ENCODE results near the gene STXBP5L.
"Not testable (repeated sequence)": the region's sequence is repeated elsewhere in the genome, so short reads cannot be mapped to it uniquely, and the experiment has no call there.

Gene STXBP5L

GRCh38 chr3:121232309-121233225 is 324.6 kb downstream of the STXBP5L start:
- DNase-seq = no peak

- no peak for DNase-seq
Measured at GRCh38 chr3:121243208-121243607, 335.2 kb downstream of the STXBP5L start.

GRCh38 chr3:121252676-121253075 is 344.7 kb downstream of the STXBP5L start:
- DNase-seq = no peak

- DNase-seq = no peak
Measured at GRCh38 chr3:121269389-121269788, 361.4 kb downstream of the STXBP5L start.

- no peak for DNase-seq
Measured at GRCh38 chr3:121274411-121274810, 366.4 kb downstream of the STXBP5L start.

GRCh38 chr3:121295452-121295851 is 387.4 kb downstream of the STXBP5L start:
- no peak for DNase-seq

- DNase-seq = no peak
Measured at GRCh38 chr3:121295979-121296378, 388.0 kb downstream of the STXBP5L start.

GRCh38 chr3:121324320-121324719 is 416.3 kb downstream of the STXBP5L start:
- DNase-seq = no peak

- DNase-seq = no peak
Measured at GRCh38 chr3:121330118-121330517, 422.1 kb downstream of the STXBP5L start.

- DNase-seq = no peak
Measured at GRCh38 chr3:121330634-121331033, 422.6 kb downstream of the STXBP5L start.

GRCh38 chr3:121355960-121356359 is 448.0 kb downstream of the STXBP5L start:
- DNase-seq = not testable (repeated sequence)

- DNase-seq = no peak
Measured at GRCh38 chr3:121362035-121362734, 454.2 kb downstream of the STXBP5L start.

GRCh38 chr3:121388308-121388707 is 480.3 kb downstream of the STXBP5L start:
- DNase-seq = not testable (repeated sequence)

- DNase-seq = not testable (repeated sequence)
Measured at GRCh38 chr3:121395967-121396366, 488.0 kb downstream of the STXBP5L start.

- not testable (repeated sequence) for DNase-seq
Measured at GRCh38 chr3:121398051-121398450, 490.0 kb downstream of the STXBP5L start.

GRCh38 chr3:121399820-121400219 is 491.8 kb downstream of the STXBP5L start:
- DNase-seq = no peak

- no peak for DNase-seq
Measured at GRCh38 chr3:121405631-121406030, 497.6 kb downstream of the STXBP5L start.

- DNase-seq = no peak
Measured at GRCh38 chr3:121411523-121411922, 503.5 kb downstream of the STXBP5L start.

GRCh38 chr3:121414924-121415323 is 506.9 kb downstream of the STXBP5L start:
- DNase-seq = no peak

GRCh38 chr3:121418182-121418581 is 510.2 kb downstream of the STXBP5L start:
- DNase-seq = no peak

- DNase-seq = no peak
Measured at GRCh38 chr3:121424549-121424948, 516.5 kb downstream of the STXBP5L start.

- DNase-seq = no peak
Measured at GRCh38 chr3:121430664-121431215, 522.7 kb downstream of the STXBP5L start.

- DNase-seq = peak; percentile 35
Measured at GRCh38 chr3:121431726-121432517, 523.9 kb downstream of the STXBP5L start.
